T-cell (primary cell): ENCODE measurements around the gene OBP2B. TPM values are rescaled to one million over a fixed set of nuclear protein-coding genes. Genes with fewer than 3 reads are reported as not detected.

ENCODE experiments used
- ATAC-seq, 4 experiments: fragments of 200-7000 bp in 3 of 4; fragments of 150-1000 bp in 1 of 4; cut with Tn5 transposase; replicated peaks in 1 of 4; 1 replicate in 3 of 4; 2 replicates in 1 of 4; pipeline ENCODE4 v1.10.0; 2021; ENCODE audit warnings: moderate library complexity in 3 of 4, mild to moderate bottlenecking in 2 of 4, moderate number of reproducible peaks in 1 of 4
- CTCF ChIA-PET, 2 donors: fragments of 300-600 bp; sonication (Branson Sonifier 250); formaldehyde crosslinking; loops; one replicate each; lab custom pipeline; 2022; ENCODE audit warnings: antibody characterized with exemption in 2 of 2; lab: Charles Lee
- POLR2A ChIA-PET, 2 donors: fragments of 300-600 bp; sonication (Branson Sonifier 250); formaldehyde crosslinking; loops; one replicate each; lab custom pipeline; 2022; ENCODE audit warnings: antibody characterized with exemption in 2 of 2; lab: Charles Lee
- DNase-seq, 35 experiments: peaks; one replicate each; pipeline versions ENCODE4 v3.0.0 to v3.0.0-alpha.2; 2013 to 2023
- H3K27ac ChIP-seq: one replicate; pipeline ENCODE4 v1.5.1; 2013; ENCODE audit warnings: low read length
- H3K27me3 ChIP-seq, 2 experiments: replicated peaks in 1 of 2; 1 replicate in 1 of 2; 2 replicates in 1 of 2; pipeline versions ENCODE4 v1.6.1 to v1.7.0; 2013; ENCODE audit warnings: low read length in 1 of 2, mixed read lengths in 1 of 2; ENCODE audit not compliant: control insufficient read depth in 2 of 2, insufficient read depth in 2 of 2; ENCODE audit errors: extremely low read depth in 1 of 2
- H3K36me3 ChIP-seq, 2 donors: 1 replicate in 1 of 2; 2 replicates in 1 of 2; pipeline versions ENCODE4 v1.6.1 to v1.7.0; 2013; ENCODE audit warnings: low read length in 1 of 2; ENCODE audit not compliant: control insufficient read depth in 2 of 2, insufficient read depth in 1 of 2; ENCODE audit errors: extremely low read depth in 1 of 2
- H3K4me1 ChIP-seq, 2 experiments: 1 replicate in 1 of 2; 2 replicates in 1 of 2; pipeline versions ENCODE4 v1.6.1 to v1.7.0; 2013; ENCODE audit warnings: low read length in 2 of 2, mixed read lengths in 1 of 2; ENCODE audit not compliant: insufficient read depth in 2 of 2, control insufficient read depth in 1 of 2; ENCODE audit errors: extremely low read depth in 1 of 2
- H3K4me3 ChIP-seq, 2 donors: 1 replicate in 1 of 2; 2 replicates in 1 of 2; pipeline versions ENCODE4 v1.5.1 to v1.7.0; 2013; ENCODE audit warnings: mild to moderate bottlenecking in 2 of 2, low read length in 1 of 2, moderate library complexity in 1 of 2; ENCODE audit not compliant: control insufficient read depth in 1 of 2; ENCODE audit errors: extremely low read depth in 1 of 2
- H3K9me3 ChIP-seq: 2 replicates; pipeline ENCODE4 v1.7.0; 2013
- H3K27ac Mint-ChIP-seq, 2 donors: one replicate each; pipeline ENCODE4 v1.8.0; 2020 to 2021; ENCODE audit warnings: mild to moderate bottlenecking in 2 of 2, mixed read lengths in 2 of 2
- H3K27me3 Mint-ChIP-seq, 2 donors: one replicate each; pipeline ENCODE4 v1.8.0; 2021 to 2022; ENCODE audit warnings: mixed read lengths in 2 of 2
- H3K36me3 Mint-ChIP-seq: one replicate; pipeline ENCODE4 v1.8.0; 2021; ENCODE audit warnings: mixed read lengths
- H3K4me1 Mint-ChIP-seq, 3 donors: one replicate each; pipeline ENCODE4 v1.8.0; 2020 to 2022; ENCODE audit warnings: mixed read lengths in 3 of 3, mild to moderate bottlenecking in 1 of 3
- H3K4me3 Mint-ChIP-seq, 3 donors: one replicate each; pipeline ENCODE4 v1.8.0; 2020 to 2022; ENCODE audit warnings: mild to moderate bottlenecking in 3 of 3, mixed read lengths in 3 of 3, moderate library complexity in 3 of 3
- H3K9me3 Mint-ChIP-seq, 3 donors: one replicate each; pipeline ENCODE4 v1.8.0; 2020 to 2022; ENCODE audit warnings: mixed read lengths in 3 of 3
- WGBS: methylation state at CpG from one replicate; pipeline ENCODE4 v1.1.5; 2013; ENCODE audit warnings: missing lambda C conversion rate; ENCODE audit not compliant: insufficient coverage; 5-methylcytosine and 5-hydroxymethylcytosine counted together
- total RNA-seq, 35 experiments: library from RNA in 6 of 35; stranded (reverse) in 6 of 35; fragments of 120-200 nt in 1 of 35; gene quantifications; one replicate each; pipeline versions ENCODE4 v1.2.1 to v1.2.4 and lab custom pipeline; 2013 to 2026

The OBP2B gene
- total RNA-seq, 5 donors from 2014 or later (not counting 1 experiment from before 2014, with no cell fraction given), result not detected

DNA sequence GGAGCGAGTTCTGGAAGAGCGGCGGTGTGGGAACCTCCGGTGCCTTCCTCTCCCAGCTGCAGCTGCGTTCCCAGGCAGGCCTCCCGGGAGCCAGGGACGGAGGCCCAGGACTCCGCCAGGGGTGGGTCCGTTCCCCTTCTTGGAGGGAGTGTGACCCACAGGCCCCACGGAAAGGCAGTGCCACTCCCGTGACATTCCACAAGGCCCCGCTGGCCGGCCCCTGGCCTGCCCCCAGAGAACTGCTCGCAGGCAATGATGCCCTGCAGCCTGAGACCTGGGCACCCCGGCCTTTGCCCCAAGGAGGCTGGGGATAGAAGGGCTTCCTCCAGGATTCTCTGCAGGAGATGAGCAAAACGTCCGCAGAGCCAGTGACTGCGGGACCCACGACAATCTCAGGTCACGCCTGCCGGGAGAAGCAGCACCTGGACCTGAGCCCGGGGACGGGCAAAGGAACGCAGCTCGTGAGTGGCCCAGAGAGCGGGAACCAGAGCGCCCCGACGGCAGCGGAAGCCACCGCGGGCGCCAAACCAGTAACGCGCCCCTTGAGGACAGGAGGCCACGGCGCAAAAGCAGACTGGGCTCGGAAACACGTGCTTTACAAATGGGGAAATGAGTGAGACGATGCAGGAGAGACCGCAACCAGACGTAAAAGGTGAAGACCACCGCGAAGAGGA is 9.3 kb downstream of the OBP2B start:
- CTCF ChIA-PET, result interaction anchor here in 1 of 2 donors (0.6 to 1.0 kb wide), 2 partner anchors 11 to 33 kb away, joined by 3 read pairs; no protein-coding TSS in a partner anchor
- POLR2A ChIA-PET, result no interaction called here

GRCh38 chr9:133195029-133195428 is 14.0 kb downstream of the OBP2B start:
- no peak overlapping the region for H3K4me3 Mint-ChIP-seq
- no peaks in the 10 kb centered on the region for H3K36me3 Mint-ChIP-seq
- H3K4me1 ChIP-seq, result no peaks in the 10 kb centered on the region
- DNase-seq, result no peak
- H3K36me3 ChIP-seq, result no peaks in the 10 kb centered on the region
- ChIA-PET CTCF (interaction anchor here in 1 of 2 donors (0.7 kb wide), 1 partner anchor 1937 kb away, joined by 5 read pairs; no protein-coding TSS in a partner anchor), POLR2A (no interaction called here)
- ATAC-seq, result no peak
- peaks cover 0 to 9% (median 4%) of the 10 kb centered on the region in 3 donors for H3K4me1 Mint-ChIP-seq
- H3K27ac Mint-ChIP-seq, result no peak overlapping the region
- no peak overlapping the region for H3K27ac ChIP-seq
- peaks cover 16 to 41% of the 10 kb centered on the region in 2 donors for H3K27me3 Mint-ChIP-seq
- H3K9me3 ChIP-seq, result no peaks in the 10 kb centered on the region
- no peaks in the 10 kb centered on the region for H3K9me3 Mint-ChIP-seq
- H3K27me3 ChIP-seq, result peaks cover 0 to 13% of the 10 kb centered on the region in 2 experiments
- H3K4me3 ChIP-seq, result no peak overlapping the region

More for the DNA sequence above, 9.3 kb downstream of the OBP2B start:
- Mint-ChIP-seq H3K9me3 (no peaks in the 10 kb centered on the region), H3K36me3 (no peaks in the 10 kb centered on the region), H3K4me1 (peaks cover 0 to 14% (median 5%) of the 10 kb centered on the region in 3 donors), H3K4me3 (peak overlapping the region; percentile 54 to 77 (median 70)), H3K27ac (peak overlapping the region in 1 of 2 donors; percentile 82), H3K27me3 (peaks cover 4 to 40% of the 10 kb centered on the region in 2 donors)
- H3K36me3 ChIP-seq, result no peaks in the 10 kb centered on the region
- WGBS, result 43% methylated on average over 43 of the region's 44 CpGs
- H3K9me3 ChIP-seq, result no peaks in the 10 kb centered on the region
- no peak overlapping the region for H3K27ac ChIP-seq
- DNase-seq (peak in 28 of 35 experiments; percentile 7 to 62 (median 34)), ATAC-seq (peak; percentile 72 to 92 (median 76))
- peak overlapping the region; percentile 34 to 39 for H3K4me3 ChIP-seq
- H3K27me3 ChIP-seq, result peaks cover 0 to 41% of the 10 kb centered on the region in 2 experiments
- H3K4me1 ChIP-seq, result peaks cover 0 to 2% of the 10 kb centered on the region in 2 experiments

GRCh38 chr9:133194597-133194996 is 14.5 kb downstream of the OBP2B start:
- Histone ChIP-seq H3K9me3 (no peaks in the 10 kb centered on the region), H3K4me3 (no peak overlapping the region), H3K4me1 (no peaks in the 10 kb centered on the region), H3K27me3 (peaks cover 0 to 12% of the 10 kb centered on the region in 2 experiments), H3K27ac (no peak overlapping the region), H3K36me3 (no peaks in the 10 kb centered on the region)
- DNase-seq, result no peak
- POLR2A ChIA-PET, result no interaction called here
- no peaks in the 10 kb centered on the region for H3K9me3 Mint-ChIP-seq
- no CpG with 5 or more reads among the region's 4 CpGs for WGBS
- peaks cover 0 to 7% (median 3%) of the 10 kb centered on the region in 3 donors for H3K4me1 Mint-ChIP-seq
- CTCF ChIA-PET, result no interaction called here
- H3K27me3 Mint-ChIP-seq, result peaks cover 16 to 41% of the 10 kb centered on the region in 2 donors
- no peak overlapping the region for H3K27ac Mint-ChIP-seq
- ATAC-seq, result no peak
- H3K36me3 Mint-ChIP-seq, result no peaks in the 10 kb centered on the region
- no peak overlapping the region for H3K4me3 Mint-ChIP-seq

DNA sequence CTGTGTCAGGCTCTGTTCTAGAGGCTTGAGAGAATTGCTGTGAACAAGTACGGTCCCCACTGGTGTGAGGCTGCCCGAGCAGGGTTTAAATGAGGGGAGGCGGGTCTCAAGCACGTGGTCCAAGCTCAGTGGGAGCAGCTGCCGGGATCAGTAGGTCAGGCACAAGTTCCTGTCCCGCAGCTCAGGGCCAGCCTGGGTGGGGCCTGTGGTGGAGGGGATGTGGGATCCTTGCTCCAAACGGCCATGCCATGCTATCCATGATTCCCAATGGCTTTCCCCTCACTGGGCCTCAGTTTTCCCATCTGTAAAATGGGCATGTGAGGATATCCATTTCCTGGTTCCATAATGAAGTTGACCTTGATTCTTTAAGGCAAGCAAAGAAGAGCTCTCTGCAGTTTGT is 17.1 kb downstream of the OBP2B start:
- WGBS, result 80% methylated on average over 6 of the region's 7 CpGs
- POLR2A ChIA-PET, result no interaction called here
- no peak for ATAC-seq
- Mint-ChIP-seq H3K9me3 (no peaks in the 10 kb centered on the region), H3K27ac (no peak overlapping the region), H3K27me3 (peaks cover 23 to 45% of the 10 kb centered on the region in 2 donors), H3K4me1 (no peaks in the 10 kb centered on the region), H3K4me3 (no peak overlapping the region), H3K36me3 (no peaks in the 10 kb centered on the region)
- H3K9me3 ChIP-seq, result no peaks in the 10 kb centered on the region
- H3K27ac ChIP-seq, result no peak overlapping the region
- no peaks in the 10 kb centered on the region for H3K36me3 ChIP-seq
- CTCF ChIA-PET, result interaction anchor here in 1 of 2 donors (0.5 kb wide), 1 partner anchor 1854 kb away, joined by 3 read pairs; no protein-coding TSS in a partner anchor
- no peaks in the 10 kb centered on the region for H3K4me1 ChIP-seq
- no peak for DNase-seq
- peaks cover 0 to 23% of the 10 kb centered on the region in 2 experiments for H3K27me3 ChIP-seq
- H3K4me3 ChIP-seq, result no peak overlapping the region

DNA sequence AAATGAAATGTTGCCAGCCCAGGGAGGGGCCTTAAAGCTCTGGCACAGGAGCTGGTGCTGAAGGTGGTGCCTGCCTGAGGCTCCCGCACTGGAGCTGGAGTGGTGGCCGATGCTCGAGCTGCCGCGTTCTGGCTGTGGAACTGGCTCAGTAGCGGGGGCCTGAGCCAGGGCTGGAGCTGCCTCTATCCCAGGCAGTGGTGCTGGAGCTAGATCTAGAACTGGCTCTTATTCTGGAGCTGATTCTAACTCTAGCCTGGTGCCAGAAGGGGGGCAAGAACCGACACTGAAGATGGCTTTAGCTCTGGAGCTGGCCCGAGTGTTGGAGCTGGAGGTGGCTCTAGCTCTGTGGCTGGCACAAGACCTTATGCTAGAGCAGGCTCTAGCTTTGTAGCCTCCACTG is 19.2 kb downstream of the OBP2B start:
- Histone ChIP-seq H3K4me3 (no peak overlapping the region), H3K27ac (no peak overlapping the region), H3K4me1 (peaks cover 3 to 13% of the 10 kb centered on the region in 2 experiments), H3K27me3 (peaks cover 0 to 29% of the 10 kb centered on the region in 2 experiments), H3K36me3 (no peaks in the 10 kb centered on the region), H3K9me3 (no peaks in the 10 kb centered on the region)
- H3K27ac Mint-ChIP-seq, result no peak overlapping the region
- H3K36me3 Mint-ChIP-seq, result no peaks in the 10 kb centered on the region
- no peak overlapping the region for H3K4me3 Mint-ChIP-seq
- POLR2A ChIA-PET, result interaction anchor here (0.6 to 0.7 kb wide), 2 partner anchors 29 to 307 kb away, joined by 3 read pairs; no protein-coding TSS in a partner anchor
- H3K27me3 Mint-ChIP-seq, result peaks cover 24 to 41% of the 10 kb centered on the region in 2 donors
- CTCF ChIA-PET, result no interaction called here
- H3K4me1 Mint-ChIP-seq, result peaks cover 8 to 13% (median 8%) of the 10 kb centered on the region in 3 donors
- DNase-seq (no peak), ATAC-seq (no peak)
- H3K9me3 Mint-ChIP-seq, result no peaks in the 10 kb centered on the region
- WGBS, result 93% methylated on average over 7 of the region's 8 CpGs

GRCh38 chr9:133188843-133189180 is 20.2 kb downstream of the OBP2B start:
- Histone ChIP-seq H3K4me1 (peaks cover 3 to 16% of the 10 kb centered on the region in 2 experiments), H3K4me3 (no peak overlapping the region), H3K27me3 (peaks cover 0 to 32% of the 10 kb centered on the region in 2 experiments), H3K36me3 (no peaks in the 10 kb centered on the region), H3K27ac (no peak overlapping the region), H3K9me3 (no peaks in the 10 kb centered on the region)
- no peaks in the 10 kb centered on the region for H3K9me3 Mint-ChIP-seq
- no peaks in the 10 kb centered on the region for H3K36me3 Mint-ChIP-seq
- ATAC-seq, result no peak
- H3K4me1 Mint-ChIP-seq, result peaks cover 12 to 15% (median 12%) of the 10 kb centered on the region in 3 donors
- no peak for DNase-seq
- no peak overlapping the region for H3K27ac Mint-ChIP-seq
- H3K4me3 Mint-ChIP-seq, result no peak overlapping the region
- ChIA-PET POLR2A (no interaction called here), CTCF (interaction anchor here in 1 of 2 donors (1.0 kb wide), 1 partner anchor 11 kb away, joined by 3 read pairs; no protein-coding TSS in a partner anchor)
- H3K27me3 Mint-ChIP-seq, result peaks cover 20 to 39% of the 10 kb centered on the region in 2 donors
- 87% methylated on average over 7 of the region's 7 CpGs for WGBS
